ENCODE measurements around the gene FLNB. TPM values are rescaled to one million over a fixed set of nuclear protein-coding genes. Genes with fewer than 3 reads are reported as not detected.

Gene FLNB
- total and polyA plus RNA-seq, 9 of the 15 experiments (the other 6 are each of a cell fraction or from before 2014, with no cell fraction given): 9.4 to 48.1 (median 25.6) TPM

DNA sequence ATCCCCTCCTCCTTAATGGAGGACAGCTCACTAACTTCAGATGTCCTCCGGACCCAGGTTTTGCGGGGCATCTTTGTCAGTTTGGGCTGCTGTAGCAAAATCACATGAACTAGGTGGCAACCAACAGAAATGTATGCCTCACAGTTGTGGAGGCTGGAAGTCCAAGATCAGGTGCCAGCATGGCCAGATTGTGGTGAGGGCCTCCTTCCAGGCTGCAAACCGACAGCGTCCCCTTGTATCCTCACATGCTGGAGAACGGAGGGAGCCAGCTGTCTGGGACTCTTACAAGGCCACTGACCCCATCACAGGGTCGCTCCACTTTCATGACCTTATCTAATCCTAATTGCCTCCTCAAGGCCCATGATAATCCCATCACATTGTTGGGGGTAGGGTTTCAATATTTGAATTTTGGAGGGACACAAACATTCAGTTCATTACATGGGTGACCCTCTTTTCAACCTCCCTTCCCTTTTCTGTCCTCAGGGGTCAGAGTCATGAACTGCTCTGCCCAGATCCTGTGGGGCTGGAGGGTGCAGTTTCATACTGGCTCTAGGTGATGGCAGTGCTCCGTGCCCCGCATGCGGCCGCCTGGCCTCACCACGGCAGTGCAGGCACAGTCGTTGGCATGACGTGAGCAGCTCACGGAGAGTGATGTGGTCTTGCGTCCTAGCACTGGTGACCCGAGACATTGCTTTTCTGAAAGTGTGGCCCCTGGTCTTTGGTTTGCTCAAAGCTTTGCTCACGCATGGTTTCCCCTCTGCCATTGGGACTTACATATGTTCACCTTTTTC is 144.2 kb downstream of the FLNB start:
- Histone ChIP-seq H3K4me3 (no peak overlapping the region), H3K27ac (ENCODE audit: extremely low read depth, low read depth, low read length) (no peak overlapping the region), H2AFZ (ENCODE audit: low read depth, low read length) (no peak overlapping the region), H3K9ac (ENCODE audit: insufficient read depth in 1 of 2, low read depth in 2 of 2, low read length in 2 of 2) (no peak overlapping the region), H3K4me1 (replicated peaks in 1 of 2; ENCODE audit: control insufficient read depth in 2 of 2, insufficient read depth in 2 of 2, low read length in 2 of 2) (no peaks in the 10 kb centered on the region), H3K9me3 (replicated peaks; ENCODE audit: control insufficient read depth, insufficient read depth, low read depth, low read length) (no peaks in the 10 kb centered on the region), H3K27me3 (ENCODE audit: control insufficient read depth in 2 of 2, insufficient read depth in 2 of 2, low read length in 2 of 2) (no peaks in the 10 kb centered on the region), H3K9me1 (ENCODE audit: control insufficient read depth, insufficient read depth, low read length) (no peaks in the 10 kb centered on the region), H3K4me2 (ENCODE audit: insufficient read depth, low read length) (no peak overlapping the region), H3K36me3 (ENCODE audit: control insufficient read depth, insufficient read depth, low read length) (peaks cover 74% of the 10 kb centered on the region; the same call in 2 of the 3 replicates), H3K79me2 (ENCODE audit: control insufficient read depth, insufficient read depth, low read length) (no peaks in the 10 kb centered on the region), H4K20me1 (replicated peaks; ENCODE audit: control insufficient read depth, insufficient read depth, low read length) (no peaks in the 10 kb centered on the region)
- ATAC-seq (no peak), DNase-seq (ENCODE audit: extremely low read depth in 1 of 4, low spot score in 3 of 4) (no peak), FAIRE-seq (no peak)
- intact Hi-C loops (cut with micrococcal nuclease): no loop called here
- POLR2A ChIA-PET: interaction anchor here (0.6 kb wide), 1 partner anchor 217 kb away, joined by 3 read pairs; no protein-coding TSS in a partner anchor
- in situ Hi-C loops (cut with MboI): loop anchor here (25.0 kb wide), 1 partner anchor 140 kb away; the partner anchor contains the start of gene FLNB
- 91% methylated on average over 15 of the region's 17 CpGs for WGBS (ENCODE audit: insufficient coverage, low coverage, missing lambda C conversion rate)
- CTCF ChIA-PET (ENCODE audit: low intra/inter-chr PET ratio): no interaction called here
- TF ChIP-seq PCBP2 (IDR thresholded peaks at IDR 0.05; ENCODE audit: low read depth, low read length, poor library complexity, severe bottlenecking): no peak
- TF ChIP-seq ARID3B (CRISPR knock-in tag; IDR thresholded peaks at IDR 0.05; ENCODE audit: borderline replicate concordance): no peak
- TF ChIP-seq RBM22 (IDR thresholded peaks at IDR 0.05; ENCODE audit: low read depth, low read length, poor library complexity, severe bottlenecking): peak; percentile 12
- no peak for TF ChIP-seq ZNF232 (CRISPR knock-in tag; IDR thresholded peaks at IDR 0.05)
- TF ChIP-seq, protein P1, sequence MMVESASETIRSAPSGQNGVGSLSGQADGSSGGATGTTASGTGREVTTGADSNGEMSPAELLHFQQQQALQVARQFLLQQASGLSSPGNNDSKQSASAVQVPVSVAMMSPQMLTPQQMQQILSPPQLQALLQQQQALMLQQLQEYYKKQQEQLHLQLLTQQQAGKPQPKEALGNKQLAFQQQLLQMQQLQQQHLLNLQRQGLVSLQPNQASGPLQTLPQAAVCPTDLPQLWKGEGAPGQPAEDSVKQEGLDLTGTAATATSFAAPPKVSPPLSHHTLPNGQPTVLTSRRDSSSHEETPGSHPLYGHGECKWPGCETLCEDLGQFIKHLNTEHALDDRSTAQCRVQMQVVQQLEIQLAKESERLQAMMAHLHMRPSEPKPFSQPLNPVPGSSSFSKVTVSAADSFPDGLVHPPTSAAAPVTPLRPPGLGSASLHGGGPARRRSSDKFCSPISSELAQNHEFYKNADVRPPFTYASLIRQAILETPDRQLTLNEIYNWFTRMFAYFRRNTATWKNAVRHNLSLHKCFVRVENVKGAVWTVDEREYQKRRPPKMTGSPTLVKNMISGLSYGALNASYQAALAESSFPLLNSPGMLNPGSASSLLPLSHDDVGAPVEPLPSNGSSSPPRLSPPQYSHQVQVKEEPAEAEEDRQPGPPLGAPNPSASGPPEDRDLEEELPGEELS (CRISPR knock-in tag; IDR thresholded peaks at IDR 0.05; ENCODE audit: borderline replicate concordance): no peak
- no peak for TF ChIP-seq NKRF (IDR thresholded peaks at IDR 0.05; ENCODE audit: borderline replicate concordance)
- no peak for TF ChIP-seq SMAD2 (IDR thresholded peaks at IDR 0.05; ENCODE audit: low read depth, low read length)
- no peak for TF ChIP-seq XRCC3 (IDR thresholded peaks at IDR 0.05)
- no TSS peak for BruUV-seq (replicated peaks)

All from K562 (cell line).